SK-N-SH (cell line): ENCODE results near the gene HLA-B. TPM values are rescaled to one million over a fixed set of nuclear protein-coding genes. Genes with fewer than 3 reads are reported as not detected.

ENCODE experiments used
- CTCF ChIA-PET: fragments of 300-600, 350-600 bp; formaldehyde crosslinking; extraction: SDS; loops from one replicate; lab custom pipeline; 2021; lab: Yijun Ruan, JAX
- POLR2A ChIA-PET: fragments of 350-600 bp; sonication (Branson Sonifier 250); formaldehyde crosslinking; extraction: SDS; loops from one replicate; lab custom pipeline; 2020; ENCODE audit warnings: antibody characterized with exemption, inconsistent platforms; lab: Yijun Ruan, JAX
- DNase-seq: peaks from one replicate; pipeline ENCODE4 v3.0.0; 2012
- H2AFZ ChIP-seq: fragments of 200-600 bp; sonication (generic); 2 replicates; pipeline ENCODE4 v1.8.1; 2016; ENCODE audit warnings: antibody characterized with exemption, mild to moderate bottlenecking, low read depth
- H3F3A ChIP-seq: fragments of 200-600 bp; sonication (generic); replicated peaks from 2 replicates; pipeline ENCODE3; 2016; ENCODE audit warnings: antibody characterized with exemption, mild to moderate bottlenecking; ENCODE audit not compliant: insufficient read depth
- H3K27ac ChIP-seq, 2 experiments: fragments of 200-500 bp in 1 of 2; fragments of 200-600 bp in 1 of 2; sonication (Bioruptor generic) in 1 of 2; sonication (generic), shearing (Covaris generic) in 1 of 2; 2 replicates each; pipeline versions ENCODE4 v1.5.1 to v1.6.1; 2014 to 2016; ENCODE audit warnings: low read depth in 2 of 2, inconsistent platforms in 1 of 2, low read length in 1 of 2, mild to moderate bottlenecking in 1 of 2, mixed read lengths in 1 of 2
- H3K27me3 ChIP-seq: fragments of 200-600 bp; sonication (generic), shearing (Covaris generic); 2 replicates; pipeline ENCODE4 v1.6.1; 2016; ENCODE audit warnings: mixed run types; ENCODE audit not compliant: insufficient read depth
- H3K36me3 ChIP-seq, 2 experiments: fragments of 200-500 bp in 1 of 2; fragments of 200-600 bp in 1 of 2; sonication (Bioruptor generic) in 1 of 2; sonication (generic) in 1 of 2; replicated peaks in 1 of 2; 2 replicates each; pipeline versions ENCODE3 to v1.5.1; 2014 to 2016; ENCODE audit warnings: low read length in 1 of 2, mild to moderate bottlenecking in 1 of 2; ENCODE audit not compliant: insufficient read depth in 2 of 2, control insufficient read depth in 1 of 2
- H3K4me1 ChIP-seq, 2 experiments: fragments of 200-500 bp in 1 of 2; fragments of 200-600 bp in 1 of 2; sonication (Bioruptor generic) in 1 of 2; sonication (generic), shearing (Covaris generic) in 1 of 2; 2 replicates each; pipeline versions ENCODE4 v1.5.1 to v1.6.1; 2014 to 2016; ENCODE audit warnings: low read depth in 1 of 2, low read length in 1 of 2, mixed run types in 1 of 2; ENCODE audit not compliant: insufficient read depth in 2 of 2, control insufficient read depth in 1 of 2
- H3K4me2 ChIP-seq: fragments of 200-600 bp; sonication (generic), shearing (Covaris generic); 2 replicates; pipeline ENCODE4 v1.6.1; 2017; ENCODE audit warnings: mixed run types
- H3K4me3 ChIP-seq, 2 experiments: fragments of 200-500 bp in 1 of 2; fragments of 200-600 bp in 1 of 2; sonication (Bioruptor generic) in 1 of 2; sonication (generic), shearing (Covaris generic) in 1 of 2; 2 replicates each; pipeline versions ENCODE4 v1.5.1 to v1.8.1; 2014 to 2016; ENCODE audit warnings: low read depth in 2 of 2, inconsistent platforms in 1 of 2, low read length in 1 of 2, mild to moderate bottlenecking in 1 of 2, mixed read lengths in 1 of 2, moderate library complexity in 1 of 2
- H3K79me2 ChIP-seq: fragments of 200-600 bp; sonication (generic); 2 replicates; pipeline ENCODE4 v1.8.1; 2017; ENCODE audit warnings: mild to moderate bottlenecking; ENCODE audit not compliant: insufficient read depth
- H3K9ac ChIP-seq: fragments of 200-600 bp; sonication (generic); 2 replicates; pipeline ENCODE4 v1.6.1; 2017; ENCODE audit warnings: mixed run types
- H3K9me2 ChIP-seq: fragments of 200-600 bp; sonication (generic); 2 replicates; pipeline ENCODE4 v1.6.1; 2017; ENCODE audit warnings: mixed run types
- H3K9me3 ChIP-seq: fragments of 200-600 bp; sonication (generic); 2 replicates; pipeline ENCODE4 v1.6.1; 2017; ENCODE audit warnings: mixed run types, mild to moderate bottlenecking, moderate library complexity
- H4K20me1 ChIP-seq: fragments of 200-600 bp; sonication (generic); 2 replicates; pipeline ENCODE4 v1.6.1; 2017; ENCODE audit warnings: mild to moderate bottlenecking, mixed run types; ENCODE audit not compliant: insufficient read depth
- EZH2phosphoT487 ChIP-seq: fragments of 200-600 bp; sonication (generic); IDR thresholded peaks from 2 replicates; pipeline ENCODE4 v1.6.1; 2017; ENCODE audit warnings: low read depth, mixed run types, mild to moderate bottlenecking, antibody characterized with exemption, moderate library complexity, borderline replicate concordance
- FOSL2 ChIP-seq: IDR thresholded peaks from 2 replicates; pipeline ENCODE4 v1.4.0; 2012; ENCODE audit warnings: low read depth, mild to moderate bottlenecking, moderate library complexity, borderline replicate concordance
- FOXJ3 ChIP-seq: sonication (generic); formaldehyde crosslinking; IDR thresholded peaks from 2 replicates; pipeline ENCODE4 v1.5.1; 2020; ENCODE audit warnings: mild to moderate bottlenecking, missing genetic modification reagents
- GABPA ChIP-seq: IDR thresholded peaks from 2 replicates; pipeline ENCODE4 v1.4.0; 2012; ENCODE audit warnings: low read depth, mild to moderate bottlenecking
- JUND ChIP-seq: IDR thresholded peaks from 2 replicates; pipeline ENCODE4 v1.4.0; 2012
- NRF1 ChIP-seq: IDR thresholded peaks from 2 replicates; pipeline ENCODE4 v1.6.1; 2012; ENCODE audit warnings: low read depth, mild to moderate bottlenecking, low read length
- POLR2AphosphoS5 ChIP-seq: IDR thresholded peaks from 2 replicates; pipeline ENCODE4 v1.6.1; 2012; ENCODE audit warnings: low read depth, low read length
- RFX5 ChIP-seq: IDR thresholded peaks from 2 replicates; pipeline ENCODE4 v1.6.1; 2012; ENCODE audit warnings: mild to moderate bottlenecking, improper control_type of control experiment, low read length
- SIN3A ChIP-seq: IDR thresholded peaks from 2 replicates; pipeline ENCODE4 v1.6.1; 2012; ENCODE audit warnings: low read depth, mild to moderate bottlenecking, low read length, moderate library complexity, borderline replicate concordance
- SMC3 ChIP-seq: IDR thresholded peaks from 2 replicates; pipeline ENCODE4 v1.6.1; 2012; ENCODE audit warnings: low read depth, low read length, improper control_type of control experiment
- TCF12 ChIP-seq: IDR thresholded peaks from 2 replicates; pipeline ENCODE4 v1.4.0; 2012
- WGBS: methylation state at CpG from one replicate; pipeline ENCODE4 v1.1.6; 2017; ENCODE audit warnings: low lambda C conversion rate; 5-methylcytosine and 5-hydroxymethylcytosine counted together
- polyA plus RNA-seq, 3 experiments: library from polyadenylated mRNA; depleted of rRNA; stranded (reverse); fragments of >200 nt; gene quantifications; 2 replicates each; pipeline ENCODE4 v1.2.3, GENCODE V29; 2012
- TF ChIP-seq, protein P1 (sequence below): IDR thresholded peaks from 2 replicates; pipeline ENCODE4 v1.4.0; 2012; ENCODE audit warnings: low read depth
- TF ChIP-seq, protein P2 (sequence below): IDR thresholded peaks from 2 replicates; pipeline ENCODE4; 2012
- TF ChIP-seq, protein P3 (sequence below): IDR thresholded peaks from 2 replicates; pipeline ENCODE4 v1.4.0; 2012; ENCODE audit warnings: low read depth, borderline replicate concordance
- TF ChIP-seq, protein P4 (sequence below): IDR thresholded peaks from 2 replicates; pipeline ENCODE4 v1.6.1; 2012; ENCODE audit warnings: mild to moderate bottlenecking, low read depth, low read length, moderate library complexity

Gene HLA-B
- polyA plus RNA-seq, 1 of the 3 experiments (the other 2 are of a cell fraction) = 18.7 TPM

DNA sequence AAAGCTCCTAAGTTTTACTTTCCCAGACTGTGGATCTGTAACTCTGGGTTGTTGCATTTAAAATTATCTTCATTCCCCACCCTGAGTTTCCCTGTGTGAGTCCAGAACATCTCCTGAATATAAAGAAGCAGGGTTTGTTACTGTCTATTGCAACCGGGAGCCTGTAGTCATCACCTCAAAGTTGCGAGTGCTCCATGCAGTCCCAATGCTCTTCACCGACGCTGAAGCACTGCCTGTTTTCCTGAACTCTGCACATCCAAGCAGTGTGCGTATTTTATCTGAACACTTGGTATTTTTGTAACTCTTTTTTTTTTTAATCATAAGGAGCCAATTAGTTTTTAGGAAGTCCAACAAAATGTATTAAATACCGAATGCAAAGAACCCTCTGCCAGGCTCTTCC is 907 bp upstream of the HLA-B start (continued):
- TF ChIP-seq, protein P1, sequence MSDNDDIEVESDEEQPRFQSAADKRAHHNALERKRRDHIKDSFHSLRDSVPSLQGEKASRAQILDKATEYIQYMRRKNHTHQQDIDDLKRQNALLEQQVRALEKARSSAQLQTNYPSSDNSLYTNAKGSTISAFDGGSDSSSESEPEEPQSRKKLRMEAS = no peak
- no peak for TF ChIP-seq RFX5
- TF ChIP-seq SMC3 = no peak
- TF ChIP-seq EZH2phosphoT487 = no peak
- no peak for TF ChIP-seq NRF1
- no peak for TF ChIP-seq SIN3A
- no peak for TF ChIP-seq TCF12
- TF ChIP-seq FOXJ3 (CRISPR knock-in tag) = no peak

DNA sequence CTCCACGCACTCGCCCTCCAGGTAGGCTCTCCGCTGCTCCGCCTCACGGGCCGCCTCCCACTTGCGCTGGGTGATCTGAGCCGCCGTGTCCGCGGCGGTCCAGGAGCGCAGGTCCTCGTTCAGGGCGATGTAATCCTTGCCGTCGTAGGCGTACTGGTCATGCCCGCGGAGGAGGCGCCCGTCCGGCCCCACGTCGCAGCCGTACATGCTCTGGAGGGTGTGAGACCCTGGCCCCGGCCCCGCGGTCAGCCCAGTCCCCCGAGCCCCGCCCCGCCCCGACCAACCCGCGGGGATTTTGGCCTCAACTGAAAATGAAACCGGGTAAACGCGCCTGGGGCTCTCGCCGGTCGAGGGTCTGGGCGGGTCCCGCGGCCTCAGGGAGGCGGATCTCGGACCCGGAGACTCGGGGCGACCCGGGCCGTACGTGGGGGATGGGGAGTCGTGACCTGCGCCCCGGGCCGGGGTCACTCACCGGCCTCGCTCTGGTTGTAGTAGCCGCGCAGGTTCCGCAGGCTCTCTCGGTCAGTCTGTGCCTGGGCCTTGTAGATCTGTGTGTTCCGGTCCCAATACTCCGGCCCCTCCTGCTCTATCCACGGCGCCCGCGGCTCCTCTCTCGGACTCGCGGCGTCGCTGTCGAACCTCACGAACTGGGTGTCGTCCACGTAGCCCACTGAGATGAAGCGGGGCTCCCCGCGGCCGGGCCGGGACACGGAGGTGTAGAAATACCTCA is 598 bp downstream of the HLA-B start:
- H3K4me1 ChIP-seq = no peaks in the 10 kb centered on the region; a peak in 1 of 4 replicates
- H3K36me3 ChIP-seq = no peaks in the 10 kb centered on the region
- H3K4me3 ChIP-seq = peak overlapping the region in 1 of 2 experiments; percentile 49; a peak in 2 of 4 replicates
- no peak overlapping the region for H3K27ac ChIP-seq
- H3K79me2 ChIP-seq = no peaks in the 10 kb centered on the region
- CTCF ChIA-PET = interaction anchor here (3.2 kb wide), 1 partner anchor 11 kb away, joined by 15 read pairs; no protein-coding TSS in a partner anchor
- H2AFZ ChIP-seq = no peak overlapping the region
- H3K9ac ChIP-seq = no peak overlapping the region
- peak; percentile 20 for DNase-seq
- H3K9me2 ChIP-seq = no peaks in the 10 kb centered on the region
- POLR2A ChIA-PET = no interaction called here
- no peaks in the 10 kb centered on the region for H3K9me3 ChIP-seq
- peak overlapping the region; percentile 62; the same call in 1 of the 2 replicates for H3K4me2 ChIP-seq
- no peak for TF ChIP-seq NRF1
- no peak for TF ChIP-seq JUND
- TF ChIP-seq, protein P2, sequence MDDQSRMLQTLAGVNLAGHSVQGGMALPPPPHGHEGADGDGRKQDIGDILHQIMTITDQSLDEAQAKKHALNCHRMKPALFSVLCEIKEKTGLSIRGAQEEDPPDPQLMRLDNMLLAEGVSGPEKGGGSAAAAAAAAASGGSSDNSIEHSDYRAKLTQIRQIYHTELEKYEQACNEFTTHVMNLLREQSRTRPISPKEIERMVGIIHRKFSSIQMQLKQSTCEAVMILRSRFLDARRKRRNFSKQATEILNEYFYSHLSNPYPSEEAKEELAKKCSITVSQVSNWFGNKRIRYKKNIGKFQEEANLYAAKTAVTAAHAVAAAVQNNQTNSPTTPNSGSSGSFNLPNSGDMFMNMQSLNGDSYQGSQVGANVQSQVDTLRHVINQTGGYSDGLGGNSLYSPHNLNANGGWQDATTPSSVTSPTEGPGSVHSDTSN = no peak
- TF ChIP-seq, protein P3, sequence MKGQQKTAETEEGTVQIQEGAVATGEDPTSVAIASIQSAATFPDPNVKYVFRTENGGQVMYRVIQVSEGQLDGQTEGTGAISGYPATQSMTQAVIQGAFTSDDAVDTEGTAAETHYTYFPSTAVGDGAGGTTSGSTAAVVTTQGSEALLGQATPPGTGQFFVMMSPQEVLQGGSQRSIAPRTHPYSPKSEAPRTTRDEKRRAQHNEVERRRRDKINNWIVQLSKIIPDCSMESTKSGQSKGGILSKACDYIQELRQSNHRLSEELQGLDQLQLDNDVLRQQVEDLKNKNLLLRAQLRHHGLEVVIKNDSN = no peak
- TF ChIP-seq POLR2AphosphoS5 = no peak
- no peak for TF ChIP-seq FOSL2
- no peak for TF ChIP-seq TCF12
- TF ChIP-seq, protein P4, sequence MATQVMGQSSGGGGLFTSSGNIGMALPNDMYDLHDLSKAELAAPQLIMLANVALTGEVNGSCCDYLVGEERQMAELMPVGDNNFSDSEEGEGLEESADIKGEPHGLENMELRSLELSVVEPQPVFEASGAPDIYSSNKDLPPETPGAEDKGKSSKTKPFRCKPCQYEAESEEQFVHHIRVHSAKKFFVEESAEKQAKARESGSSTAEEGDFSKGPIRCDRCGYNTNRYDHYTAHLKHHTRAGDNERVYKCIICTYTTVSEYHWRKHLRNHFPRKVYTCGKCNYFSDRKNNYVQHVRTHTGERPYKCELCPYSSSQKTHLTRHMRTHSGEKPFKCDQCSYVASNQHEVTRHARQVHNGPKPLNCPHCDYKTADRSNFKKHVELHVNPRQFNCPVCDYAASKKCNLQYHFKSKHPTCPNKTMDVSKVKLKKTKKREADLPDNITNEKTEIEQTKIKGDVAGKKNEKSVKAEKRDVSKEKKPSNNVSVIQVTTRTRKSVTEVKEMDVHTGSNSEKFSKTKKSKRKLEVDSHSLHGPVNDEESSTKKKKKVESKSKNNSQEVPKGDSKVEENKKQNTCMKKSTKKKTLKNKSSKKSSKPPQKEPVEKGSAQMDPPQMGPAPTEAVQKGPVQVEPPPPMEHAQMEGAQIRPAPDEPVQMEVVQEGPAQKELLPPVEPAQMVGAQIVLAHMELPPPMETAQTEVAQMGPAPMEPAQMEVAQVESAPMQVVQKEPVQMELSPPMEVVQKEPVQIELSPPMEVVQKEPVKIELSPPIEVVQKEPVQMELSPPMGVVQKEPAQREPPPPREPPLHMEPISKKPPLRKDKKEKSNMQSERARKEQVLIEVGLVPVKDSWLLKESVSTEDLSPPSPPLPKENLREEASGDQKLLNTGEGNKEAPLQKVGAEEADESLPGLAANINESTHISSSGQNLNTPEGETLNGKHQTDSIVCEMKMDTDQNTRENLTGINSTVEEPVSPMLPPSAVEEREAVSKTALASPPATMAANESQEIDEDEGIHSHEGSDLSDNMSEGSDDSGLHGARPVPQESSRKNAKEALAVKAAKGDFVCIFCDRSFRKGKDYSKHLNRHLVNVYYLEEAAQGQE = no peak
- no peak for TF ChIP-seq GABPA
- TF ChIP-seq, all 33 proteins: peak for 0
- WGBS = 2% methylated on average over 23 of the region's 83 CpGs
- H3K27me3 ChIP-seq = no peaks in the 10 kb centered on the region; the same call in 1 of the 2 replicates
- H3F3A ChIP-seq = no peaks in the 10 kb centered on the region
- no peaks in the 10 kb centered on the region for H4K20me1 ChIP-seq
